NCI-H1417 treated with DMSO at 0.1 percent for 48 hours (cell line): ENCODE results near the gene B4GALT5.
"Not testable (repeated sequence)": the region's sequence is repeated elsewhere in the genome, so short reads cannot be mapped to it uniquely, and the experiment has no call there.

Experiments used
- DNase-seq: peaks from one replicate; lab custom pipeline; 2025; lab: John Stamatoyannopoulos, UW

Gene B4GALT5

GRCh38 chr20:49679634-49680033 is 34.0 kb downstream of the B4GALT5 start:
- DNase-seq, result no peak

GRCh38 chr20:49677777-49678758 is 35.6 kb downstream of the B4GALT5 start:
- DNase-seq, result no peak

GRCh38 chr20:49676581-49677291 is 36.9 kb downstream of the B4GALT5 start:
- DNase-seq, result no peak

DNA sequence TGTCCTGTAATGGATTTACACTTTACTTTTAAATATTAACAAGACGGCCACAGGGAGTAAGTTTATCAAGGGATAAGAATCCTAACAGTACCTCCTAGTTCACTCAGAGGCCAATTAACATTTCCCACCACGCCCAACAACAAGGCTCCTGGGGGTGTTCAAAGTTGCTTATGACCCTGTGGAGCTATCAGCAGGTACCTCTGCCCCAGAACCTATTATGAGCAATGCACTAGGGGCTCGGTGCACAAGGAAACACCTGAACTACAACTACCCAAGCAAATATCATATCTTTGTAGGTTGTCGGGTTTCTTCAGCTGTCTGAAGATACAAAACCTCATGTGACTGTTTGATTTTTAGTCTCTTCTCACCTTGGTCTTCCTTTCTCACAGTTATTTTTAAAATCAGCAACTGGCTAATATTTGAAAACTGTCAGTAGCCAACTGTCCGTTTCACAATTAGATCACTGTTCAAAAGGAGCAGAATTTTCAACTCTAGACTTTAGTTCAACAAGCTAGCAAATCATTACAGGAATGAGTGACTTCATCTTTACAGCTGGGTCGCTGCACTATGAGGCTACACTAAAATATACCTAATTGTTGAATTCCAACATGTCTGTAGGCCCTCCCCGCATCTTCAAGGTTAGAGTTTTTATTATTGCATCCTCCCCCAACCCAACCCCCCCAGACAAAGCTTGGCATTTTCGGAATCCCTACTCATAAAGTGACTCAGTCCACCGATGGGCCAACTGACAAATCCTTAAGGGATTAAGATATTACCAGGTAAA is 38.1 kb downstream of the B4GALT5 start:
- DNase-seq, result no peak

GRCh38 chr20:49674383-49675352 is 39.0 kb downstream of the B4GALT5 start:
- DNase-seq, result no peak

DNA sequence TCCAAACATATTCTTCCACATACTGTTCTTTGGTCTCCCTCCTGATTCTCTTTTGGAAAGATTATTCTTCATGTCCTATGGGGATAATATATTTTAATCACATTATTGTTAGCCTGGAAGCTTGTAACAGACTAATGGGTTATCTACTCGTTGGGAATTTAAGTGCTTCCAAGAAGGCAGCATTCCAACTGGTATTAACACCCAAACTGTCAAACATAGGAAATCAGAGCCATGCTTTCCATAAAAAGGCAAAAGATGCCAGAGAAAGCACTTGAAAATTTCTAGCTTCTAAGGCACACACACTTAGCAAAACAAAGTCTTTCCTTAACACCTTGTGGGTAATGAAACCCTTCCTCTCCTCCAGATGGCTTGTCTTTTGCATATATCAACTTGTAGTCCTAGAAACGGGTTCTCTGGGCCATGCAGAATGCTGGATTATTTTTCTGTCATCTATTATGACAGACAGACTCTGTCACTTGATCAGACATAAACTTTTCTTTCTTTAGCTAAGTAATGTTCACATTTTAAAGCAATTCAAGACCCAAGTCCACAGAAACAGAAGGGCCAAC is 41.5 kb downstream of the B4GALT5 start:
- DNase-seq, result no peak

DNA sequence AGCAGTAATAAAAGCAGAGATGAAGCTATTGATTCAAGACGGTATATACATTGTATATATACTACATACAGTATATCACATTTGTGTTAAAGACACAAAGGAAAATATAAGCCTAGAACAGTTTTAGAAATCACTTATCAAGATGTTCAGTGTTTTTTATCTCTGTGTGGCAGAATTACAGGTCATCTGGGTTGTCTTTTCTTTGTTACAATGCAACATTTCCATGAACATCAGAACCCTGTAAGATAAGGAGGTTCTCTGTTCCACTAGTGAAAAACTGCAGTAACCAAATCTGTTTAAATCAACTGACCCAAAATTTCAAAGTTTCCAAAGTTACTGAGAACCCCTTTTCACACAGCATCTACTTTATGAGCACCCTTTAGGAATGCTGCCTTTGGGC is 42.2 kb downstream of the B4GALT5 start:
- DNase-seq, result no peak

DNA sequence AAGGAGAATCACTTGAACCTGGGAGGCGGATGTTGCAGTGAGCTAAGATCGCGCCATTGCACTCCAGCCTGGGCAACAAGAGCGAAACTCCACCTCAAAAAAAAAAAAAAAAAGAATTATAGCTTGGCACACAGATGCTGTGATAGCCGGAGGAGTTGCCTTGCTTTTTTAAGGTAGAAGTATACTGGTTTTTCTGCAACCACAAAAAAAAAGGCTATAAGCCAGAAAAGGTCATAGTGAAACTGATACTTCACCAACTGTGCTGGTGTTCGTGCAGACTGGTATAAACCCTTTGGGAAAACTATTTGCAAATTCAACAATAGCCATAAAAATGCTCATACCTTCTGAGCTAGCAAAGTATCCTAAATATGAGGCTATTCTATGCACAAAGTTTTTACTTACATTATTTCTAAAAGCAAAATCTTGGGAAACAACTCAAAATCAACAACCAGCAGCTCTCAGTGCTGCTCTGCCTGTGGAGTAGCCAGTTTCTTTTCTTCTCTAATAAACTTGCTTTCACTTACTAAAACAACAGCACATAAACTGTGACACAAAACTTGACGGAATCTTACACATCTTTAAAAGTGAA is 44.0 kb downstream of the B4GALT5 start:
- no peak for DNase-seq

- not testable (repeated sequence) for DNase-seq
Observed at GRCh38 chr20:49668878-49669195, 44.8 kb downstream of the B4GALT5 start.

DNA sequence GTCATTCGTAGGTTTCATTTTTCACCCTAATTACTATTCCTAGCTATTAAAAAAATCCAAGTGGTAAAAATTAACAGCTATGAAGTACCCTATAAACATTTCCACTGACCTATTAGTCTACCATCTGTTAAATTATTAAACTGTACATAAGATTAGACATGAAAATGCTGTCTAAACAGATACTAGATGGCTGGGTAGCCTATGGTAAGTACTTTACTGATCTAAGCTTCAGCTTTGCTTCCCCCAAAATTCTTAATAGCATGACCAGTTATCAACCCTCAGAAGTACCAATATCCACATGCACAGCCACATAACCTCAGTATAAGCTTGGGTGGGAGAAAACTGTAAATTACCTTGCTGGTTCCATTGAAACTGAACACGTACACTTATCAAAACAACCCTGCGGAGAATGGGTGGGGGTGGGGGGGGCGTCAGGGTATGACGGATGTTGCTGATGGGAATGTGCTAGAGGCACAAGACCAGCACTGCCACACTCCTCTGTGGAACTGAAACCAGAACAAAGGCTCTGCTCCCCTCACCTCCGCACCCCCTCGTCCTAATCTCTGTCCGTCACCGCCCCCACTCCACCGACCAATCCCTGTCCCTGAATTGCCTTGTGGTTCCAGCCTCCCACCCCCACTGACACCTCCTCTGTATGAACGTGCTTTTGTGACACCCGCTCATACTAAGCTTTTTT is 45.3 kb downstream of the B4GALT5 start:
- DNase-seq, result no peak

DNA sequence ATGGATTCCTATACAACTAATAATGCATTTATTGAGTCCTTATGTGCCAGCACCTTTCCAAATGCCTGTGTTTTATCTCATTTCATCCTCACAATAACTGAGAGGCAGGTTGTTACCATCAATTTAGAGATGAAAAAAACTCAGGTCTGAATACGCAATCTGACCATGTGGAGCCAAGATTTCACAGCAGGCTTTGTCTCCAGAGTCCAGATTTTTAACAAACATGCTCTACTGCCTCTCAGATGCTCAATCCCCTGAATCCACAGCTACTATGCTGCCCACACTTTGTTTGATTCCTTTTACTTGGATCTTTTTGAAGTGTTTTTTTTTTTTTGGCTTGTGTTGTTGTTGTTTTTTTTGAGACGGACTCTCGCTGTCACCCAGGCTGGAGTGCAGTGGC is 46.8 kb downstream of the B4GALT5 start:
- no peak for DNase-seq

- no peak for DNase-seq
Observed at GRCh38 chr20:49665796-49666195, 47.9 kb downstream of the B4GALT5 start.

GRCh38 chr20:49664612-49665313 is 48.9 kb downstream of the B4GALT5 start:
- no peak for DNase-seq

DNA sequence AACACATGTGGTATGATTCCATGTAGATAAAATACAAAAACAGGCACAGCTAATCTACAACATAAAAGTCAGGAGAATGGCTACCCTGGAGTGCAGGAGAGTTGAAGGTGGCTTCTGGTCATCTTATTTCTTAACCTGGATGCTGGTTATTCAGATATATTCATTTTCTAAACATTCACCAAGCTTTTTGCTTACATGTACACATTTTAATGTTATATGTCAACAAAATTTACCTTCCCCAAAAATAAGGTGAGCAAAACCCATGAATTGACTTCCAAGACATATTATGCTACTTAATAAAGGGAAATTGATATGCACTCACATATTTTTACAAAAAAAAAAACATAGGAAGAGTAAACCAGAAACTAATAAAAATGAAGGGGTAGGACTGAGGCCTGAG is 50.6 kb downstream of the B4GALT5 start:
- no peak for DNase-seq

GRCh38 chr20:49661560-49662329 is 51.9 kb downstream of the B4GALT5 start:
- DNase-seq, result no peak

- DNase-seq, result no peak
Observed at GRCh38 chr20:49660912-49661311, 52.8 kb downstream of the B4GALT5 start.

- no peak for DNase-seq
Observed at GRCh38 chr20:49659056-49659455, 54.6 kb downstream of the B4GALT5 start.

GRCh38 chr20:49658508-49658907 is 55.2 kb downstream of the B4GALT5 start:
- no peak for DNase-seq
